OCI-LY3 (cell line): ENCODE data around the gene TUBGCP2.

ENCODE experiments used
- H2AFZ ChIP-seq: fragments of 200-600, 300-600 bp; shearing (Covaris generic); 2 replicates; pipeline ENCODE4 v1.6.0; 2014; ENCODE audit warnings: antibody characterized with exemption, low read depth, low read length
- H3K27ac ChIP-seq: fragments of 200-600, 300-600 bp; sonication (generic); 2 replicates; pipeline ENCODE4 v1.5.1; 2014; ENCODE audit warnings: mild to moderate bottlenecking, low read length, moderate library complexity, mixed read lengths
- H3K27me3 ChIP-seq: fragments of 200-600, 300-600 bp; sonication (generic); 2 replicates; pipeline ENCODE4 v1.6.1; 2014; ENCODE audit warnings: low read depth, low read length, mixed read lengths
- H3K36me3 ChIP-seq: fragments of 200-600, 300-600 bp; sonication (generic); replicated peaks from 2 replicates; pipeline ENCODE3; 2014; ENCODE audit warnings: low read depth, low read length, mixed read lengths
- H3K4me1 ChIP-seq: fragments of 300-600, 200-600 bp; sonication (generic); 2 replicates; pipeline ENCODE4 v1.6.1; 2014; ENCODE audit warnings: low read length, mixed read lengths
- H3K4me2 ChIP-seq: fragments of 200-600, 300-600 bp; sonication (generic); 2 replicates; pipeline ENCODE4 v1.6.1; 2014; ENCODE audit warnings: low read length, mixed read lengths
- H3K4me3 ChIP-seq: fragments of 300-600, 200-600 bp; sonication (generic); 2 replicates; pipeline ENCODE4 v1.5.1; 2014; ENCODE audit warnings: antibody characterized with exemption, mild to moderate bottlenecking, low read length, moderate library complexity
- H3K79me2 ChIP-seq: fragments of 300-600, 200-600 bp; shearing (Covaris generic); 2 replicates; pipeline ENCODE4 v1.6.1; 2014; ENCODE audit warnings: mild to moderate bottlenecking, low read length, mixed read lengths
- H3K9ac ChIP-seq: fragments of 300-600, 200-600 bp; shearing (Covaris generic); 2 replicates; pipeline ENCODE4 v1.6.0; 2014; ENCODE audit warnings: mild to moderate bottlenecking, low read length, moderate library complexity
- H3K9me3 ChIP-seq: fragments of 200-600, 300-600 bp; shearing (Covaris generic); 2 replicates; pipeline ENCODE4 v1.6.1; 2014; ENCODE audit warnings: low read length, mixed read lengths; ENCODE audit not compliant: insufficient read depth
- H4K20me1 ChIP-seq: fragments of 200-600, 300-600 bp; sonication (generic); 2 replicates; pipeline ENCODE4 v1.6.1; 2016; ENCODE audit warnings: low read length, mixed read lengths; ENCODE audit not compliant: insufficient read depth
- EZH2phosphoT487 ChIP-seq: fragments of 200-600 bp; shearing (Covaris generic); IDR thresholded peaks from 2 replicates; pipeline ENCODE4 v1.6.1; 2018; ENCODE audit warnings: antibody characterized with exemption, mixed run types, low read depth
- TF ChIP-seq, protein P1 (sequence below): fragments of 200-600, 300-600 bp; sonication (generic); IDR thresholded peaks from 2 replicates; pipeline ENCODE4 v1.5.1; 2014; ENCODE audit warnings: antibody characterized with exemption, low read length, low read depth

TUBGCP2 gene

DNA sequence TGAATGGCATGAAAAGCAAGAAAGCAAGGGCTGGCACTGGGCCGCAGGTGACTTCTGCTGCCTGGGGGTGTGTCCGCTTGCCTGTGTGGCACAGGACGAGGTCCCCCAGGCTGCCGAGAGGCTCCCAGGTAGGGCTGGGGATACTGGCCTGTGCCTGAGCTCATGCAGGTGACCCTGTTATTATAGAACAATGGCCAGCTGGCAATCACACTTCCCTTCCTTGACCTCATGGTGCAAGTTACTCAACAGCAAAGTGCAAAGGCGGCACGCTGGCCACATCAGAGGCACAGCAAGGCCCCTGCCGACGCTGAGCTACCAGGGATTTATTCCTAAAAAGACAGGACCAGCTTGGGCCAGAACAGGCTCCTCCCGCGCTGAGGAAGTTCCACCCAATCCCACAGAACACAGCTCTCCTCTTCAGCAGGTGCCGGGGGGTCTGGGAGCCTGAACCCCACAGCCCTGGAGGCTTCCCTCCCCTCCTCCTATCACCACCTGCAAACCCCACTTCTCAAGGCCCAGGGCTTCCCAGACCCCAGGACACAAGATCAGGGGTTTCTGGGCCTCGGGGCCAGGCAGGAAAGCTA lies 30.6 kb downstream of the TUBGCP2 start:
- H3K79me2 ChIP-seq: peaks cover 25% of the 10 kb centered on the region
- TF ChIP-seq EZH2phosphoT487: no peak
- TF ChIP-seq, protein P1, sequence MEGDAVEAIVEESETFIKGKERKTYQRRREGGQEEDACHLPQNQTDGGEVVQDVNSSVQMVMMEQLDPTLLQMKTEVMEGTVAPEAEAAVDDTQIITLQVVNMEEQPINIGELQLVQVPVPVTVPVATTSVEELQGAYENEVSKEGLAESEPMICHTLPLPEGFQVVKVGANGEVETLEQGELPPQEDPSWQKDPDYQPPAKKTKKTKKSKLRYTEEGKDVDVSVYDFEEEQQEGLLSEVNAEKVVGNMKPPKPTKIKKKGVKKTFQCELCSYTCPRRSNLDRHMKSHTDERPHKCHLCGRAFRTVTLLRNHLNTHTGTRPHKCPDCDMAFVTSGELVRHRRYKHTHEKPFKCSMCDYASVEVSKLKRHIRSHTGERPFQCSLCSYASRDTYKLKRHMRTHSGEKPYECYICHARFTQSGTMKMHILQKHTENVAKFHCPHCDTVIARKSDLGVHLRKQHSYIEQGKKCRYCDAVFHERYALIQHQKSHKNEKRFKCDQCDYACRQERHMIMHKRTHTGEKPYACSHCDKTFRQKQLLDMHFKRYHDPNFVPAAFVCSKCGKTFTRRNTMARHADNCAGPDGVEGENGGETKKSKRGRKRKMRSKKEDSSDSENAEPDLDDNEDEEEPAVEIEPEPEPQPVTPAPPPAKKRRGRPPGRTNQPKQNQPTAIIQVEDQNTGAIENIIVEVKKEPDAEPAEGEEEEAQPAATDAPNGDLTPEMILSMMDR: no peak
- H3K4me1 ChIP-seq: peaks cover 13% of the 10 kb centered on the region
- peaks cover 16% of the 10 kb centered on the region for H3K36me3 ChIP-seq
- H3K27me3 ChIP-seq: no peaks in the 10 kb centered on the region
- H3K9ac ChIP-seq: no peak overlapping the region
- H2AFZ ChIP-seq: no peak overlapping the region
- H4K20me1 ChIP-seq: peaks cover 6% of the 10 kb centered on the region
- H3K9me3 ChIP-seq: no peaks in the 10 kb centered on the region
- no peak overlapping the region for H3K4me3 ChIP-seq
- no peak overlapping the region for H3K27ac ChIP-seq
- no peak overlapping the region for H3K4me2 ChIP-seq

DNA sequence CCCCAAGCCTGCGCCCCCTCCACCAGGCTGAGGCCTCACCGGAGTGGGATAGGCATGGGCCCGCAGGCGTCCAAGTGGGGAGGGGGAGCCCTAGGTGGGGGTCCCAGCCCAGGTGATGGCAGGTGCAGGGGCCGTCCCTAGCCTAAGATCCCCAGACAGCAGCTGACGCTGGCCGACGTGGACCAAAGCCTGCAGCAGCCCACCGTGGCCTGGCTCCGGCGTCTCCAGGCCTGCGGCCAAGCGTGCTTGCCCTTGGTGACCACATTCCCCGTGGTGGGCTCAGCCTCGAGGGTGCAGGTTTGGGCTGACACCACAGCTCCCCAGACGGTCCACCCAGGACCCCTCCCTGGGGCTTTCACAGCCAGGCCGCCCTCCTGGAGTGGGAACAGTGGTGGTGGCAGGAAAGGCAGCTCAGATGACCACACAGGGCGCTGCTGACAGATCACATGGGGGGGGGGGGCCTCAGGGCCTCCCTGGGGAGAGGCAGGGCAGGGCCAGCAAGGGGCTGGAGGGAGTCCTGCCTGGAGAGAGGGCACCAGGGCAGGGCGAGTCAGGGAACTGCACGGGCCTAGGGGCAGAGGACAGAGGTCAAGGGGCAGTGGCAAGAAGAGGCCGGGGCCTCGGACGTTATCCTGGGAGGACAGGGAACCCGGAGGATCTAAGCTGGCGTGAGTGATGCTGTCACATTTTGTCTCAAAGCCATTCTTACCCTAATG lies 31.2 kb downstream of the TUBGCP2 start:
- TF ChIP-seq, protein P1: no peak
- TF ChIP-seq EZH2phosphoT487: no peak
- H3K27ac ChIP-seq: no peak overlapping the region

DNA sequence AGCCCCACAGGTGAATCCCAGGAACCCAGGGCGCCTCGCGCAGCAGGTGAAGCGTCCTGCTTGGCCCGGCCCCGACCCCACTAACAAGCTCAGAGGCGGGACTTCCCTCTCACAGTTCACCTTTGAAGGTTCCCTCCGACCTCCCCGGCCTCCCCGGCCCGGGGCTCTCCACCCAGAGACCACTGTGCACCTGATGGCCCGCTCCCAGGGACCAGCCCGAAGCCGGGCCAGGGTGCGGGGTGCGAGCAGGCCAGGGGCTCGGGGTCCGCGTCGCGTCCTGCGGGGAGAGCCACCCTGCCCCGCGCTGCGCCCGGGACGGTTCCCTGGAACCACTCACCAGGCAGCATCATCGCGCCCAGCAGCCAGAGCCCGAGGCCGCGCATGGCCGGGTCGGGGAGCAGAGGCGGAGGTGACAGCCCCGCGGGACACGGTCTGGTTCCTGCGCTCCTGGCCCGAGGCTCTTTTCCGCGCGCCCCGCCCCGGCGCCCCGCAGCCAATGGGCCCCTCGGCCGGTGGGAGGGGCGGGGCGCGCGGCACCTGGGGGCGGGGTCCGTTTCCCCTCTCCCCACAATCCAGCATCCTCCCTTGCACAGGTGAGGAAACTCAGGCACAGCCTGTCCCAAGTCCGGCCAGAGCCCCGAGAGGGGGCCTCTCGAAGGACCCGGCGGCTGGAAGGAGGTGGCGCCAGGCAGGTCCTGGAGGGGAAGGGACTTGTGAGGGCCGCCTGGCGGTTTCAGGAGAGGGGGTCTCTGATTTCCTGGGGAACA lies 32.1 kb downstream of the TUBGCP2 start, which contains the start of gene ADAM8:
Gene ADAM8 (minus strand): TSS at position 434 of the 767 bp plus-strand sequence. CDS start 51 bp downstream, at position 383.
- Histone ChIP-seq H3K4me3 (peak within 1 kb of the TSS; percentile 100), H3K9ac (peak within 1 kb of the TSS; percentile 99), H3K4me1 (peaks cover 13% of the 10 kb centered on the region)

More for the DNA sequence above, 31.2 kb downstream of the TUBGCP2 start:
- Histone ChIP-seq H3K4me2 (peak overlapping the region; percentile 99), H3K4me1 (peaks cover 13% of the 10 kb centered on the region), H2AFZ (no peak overlapping the region), H3K36me3 (peaks cover 19% of the 10 kb centered on the region), H3K9me3 (no peaks in the 10 kb centered on the region), H3K9ac (no peak overlapping the region), H3K27me3 (no peaks in the 10 kb centered on the region), H4K20me1 (peaks cover 6% of the 10 kb centered on the region), H3K4me3 (peak overlapping the region; percentile 100; the same call in 1 of the 2 replicates), H3K79me2 (peaks cover 25% of the 10 kb centered on the region)

More for the DNA sequence above, 32.1 kb downstream of the TUBGCP2 start, which contains the start of gene ADAM8:
- peak within 1 kb of the TSS; percentile 99 for H3K4me2 ChIP-seq
- H3K9me3 ChIP-seq: no peaks in the 10 kb centered on the region
- TF ChIP-seq, protein P1: 0 out of 2 replicates have a peak, but pooled peaks have one; percentile 12
- TF ChIP-seq EZH2phosphoT487: no peak
- H3K36me3 ChIP-seq: peaks cover 19% of the 10 kb centered on the region
- no peaks in the 10 kb centered on the region for H3K27me3 ChIP-seq
- H4K20me1 ChIP-seq: peaks cover 6% of the 10 kb centered on the region
- H3K27ac ChIP-seq: peak within 1 kb of the TSS; percentile 93
- H2AFZ ChIP-seq: no peak within 1 kb of the TSS
- peaks cover 25% of the 10 kb centered on the region for H3K79me2 ChIP-seq
